Superior temporal gyrus (tissue), 1 donor: ENCODE measurements around the gene LGALS7.
"Not testable (repeated sequence)": the region's sequence is repeated elsewhere in the genome, so short reads cannot be mapped to it uniquely, and the experiment has no call there.

Experiments
- DNase-seq: peaks from one replicate; pipeline ENCODE4 v3.0.0-alpha.2; 2016; ENCODE audit errors: extremely low spot score

LGALS7 gene

GRCh38 chr19:38773469-38774177 lies at the start of gene LGALS7:
Gene LGALS7, minus strand, starts transcription at chr19:38773517. Its CDS starts 25 bp downstream, at chr19:38773492.
- DNase-seq: no peak

GRCh38 chr19:38821230-38821825 lies 48.0 kb upstream of the LGALS7 start:
- not testable (repeated sequence) for DNase-seq

DNA sequence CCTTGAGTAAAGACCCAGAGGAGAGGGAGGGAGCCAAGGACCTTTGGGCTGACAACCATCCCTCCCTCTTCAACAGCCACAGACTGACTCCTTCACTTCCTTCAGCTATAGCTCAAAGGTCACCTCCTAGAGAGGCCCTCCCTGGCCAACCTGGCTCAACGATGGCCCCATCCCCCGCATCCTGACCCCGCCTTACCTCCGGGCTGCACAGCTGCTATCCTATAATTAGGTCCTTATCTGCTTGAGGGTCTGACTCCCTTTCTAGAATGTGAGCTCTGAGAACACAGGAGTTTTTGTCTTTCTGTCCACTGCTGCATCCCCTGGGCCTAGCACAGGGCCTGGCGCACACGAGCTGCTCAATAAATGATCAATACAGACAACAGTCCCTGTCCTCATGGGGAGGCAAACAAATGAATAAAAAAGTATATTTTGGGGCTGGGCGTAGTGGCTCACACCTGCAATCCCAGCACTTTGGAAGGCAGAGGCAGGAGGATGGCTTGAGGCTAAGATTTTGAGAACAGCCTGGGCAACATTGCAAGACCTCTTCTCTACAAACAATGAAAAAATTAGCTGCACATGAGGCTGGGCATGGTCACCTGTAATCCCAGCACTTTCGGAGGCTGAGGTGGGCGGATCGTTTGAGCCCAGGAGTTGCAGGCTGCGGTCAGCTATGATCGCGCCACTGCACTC lies 46.1 kb upstream of the LGALS7 start:
- DNase-seq: no peak

DNA sequence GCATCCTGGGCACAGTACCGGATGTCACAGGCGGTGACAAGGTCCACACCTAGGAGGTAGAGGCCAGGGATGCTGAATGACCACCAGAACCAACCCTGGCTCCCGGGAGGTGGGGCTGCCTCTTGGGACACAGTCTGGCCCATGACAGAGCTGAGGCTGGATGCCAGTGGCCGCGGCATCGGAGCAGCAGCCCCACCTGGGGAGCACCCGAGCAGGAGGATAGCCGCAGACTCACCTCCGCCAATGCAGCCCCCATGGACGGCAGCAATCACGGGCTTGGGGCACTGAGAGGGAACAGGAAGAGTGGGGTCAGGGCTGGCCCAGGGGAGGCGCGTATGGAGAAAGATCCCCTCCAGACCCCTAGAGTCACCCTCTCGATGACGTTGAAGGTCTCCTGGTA lies 43.8 kb upstream of the LGALS7 start:
- no peak for DNase-seq

DNA sequence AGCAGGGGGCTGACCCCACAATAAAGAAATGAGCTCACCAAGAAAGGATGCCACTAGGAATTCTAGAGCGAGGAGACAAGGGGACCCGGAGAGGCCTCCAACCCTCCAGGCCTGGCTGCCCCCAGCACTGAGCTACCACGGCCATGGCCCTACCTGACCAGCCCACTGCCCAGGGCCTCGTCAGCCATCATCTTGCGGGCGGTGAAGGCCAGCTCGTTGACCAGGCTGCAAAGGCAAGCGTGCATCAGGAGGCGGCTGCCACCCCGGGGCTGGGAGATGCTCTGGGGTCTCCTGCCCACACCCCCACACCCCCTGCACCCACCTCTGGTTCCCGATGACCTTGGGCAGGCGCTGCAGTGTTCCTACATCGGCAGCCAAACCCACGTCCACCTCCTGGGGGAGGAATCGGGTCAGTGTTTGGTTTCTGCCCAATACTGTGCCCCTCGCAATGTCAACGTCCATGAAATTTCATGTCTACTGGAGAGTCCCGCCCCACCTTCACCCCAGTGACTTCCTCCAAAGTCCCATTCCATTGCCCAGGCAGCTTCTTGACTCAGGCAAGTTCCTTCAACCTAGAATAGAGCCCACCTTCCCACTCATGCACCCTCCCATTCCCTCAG lies 42.9 kb upstream of the LGALS7 start:
- DNase-seq: no peak

- no peak for DNase-seq
These were observed 42.0 kb upstream of the LGALS7 start for GRCh38 chr19:38815059-38816001.

DNA sequence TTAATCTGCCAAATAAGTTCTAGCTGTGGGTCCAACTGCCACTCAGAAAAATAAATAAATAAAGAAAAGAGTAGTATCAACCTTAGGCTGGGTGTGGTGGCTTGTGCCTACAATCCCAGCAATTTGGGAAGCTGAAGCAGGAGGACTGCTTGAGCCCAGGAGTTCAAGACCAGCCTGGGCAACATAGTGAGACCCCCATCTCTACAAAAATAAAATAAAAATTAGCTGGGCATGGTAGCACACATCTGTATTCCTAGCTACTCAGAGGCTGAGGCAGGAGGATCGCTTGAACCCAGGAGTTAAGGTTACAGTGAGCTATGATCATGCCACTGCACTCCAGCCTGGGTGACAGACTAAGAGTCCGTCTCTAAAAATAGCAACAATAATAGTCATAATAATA lies 40.6 kb upstream of the LGALS7 start:
- DNase-seq: not testable (repeated sequence)

DNA sequence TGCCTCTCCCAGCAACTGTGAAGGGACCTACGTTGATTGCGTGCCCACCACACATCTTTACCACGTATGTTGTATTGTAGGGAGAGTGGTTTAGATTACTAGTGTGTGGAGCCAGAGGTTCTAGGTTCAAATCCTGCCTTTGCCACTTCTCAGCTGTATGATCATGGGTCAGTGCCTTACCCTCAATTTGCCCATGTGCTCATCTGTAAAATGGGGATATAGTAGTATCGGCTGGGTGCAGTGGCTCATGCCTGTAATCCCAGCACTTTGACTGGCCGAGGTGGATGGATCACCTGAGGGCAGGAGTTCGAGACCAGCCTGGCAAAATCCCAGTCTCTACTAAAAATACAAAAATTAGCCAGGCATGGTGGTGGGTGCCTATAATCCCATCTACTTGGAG lies 40.0 kb upstream of the LGALS7 start:
- DNase-seq: no peak

GRCh38 chr19:38812841-38813320 lies 39.6 kb upstream of the LGALS7 start, which contains the start of gene LGALS4:
Gene LGALS4, minus strand, starts transcription at chr19:38812945. Its CDS starts 59 bp downstream, at chr19:38812886.
- no peak for DNase-seq

- no peak for DNase-seq
These were observed 38.9 kb upstream of the LGALS7 start for GRCh38 chr19:38812009-38812840.

DNA sequence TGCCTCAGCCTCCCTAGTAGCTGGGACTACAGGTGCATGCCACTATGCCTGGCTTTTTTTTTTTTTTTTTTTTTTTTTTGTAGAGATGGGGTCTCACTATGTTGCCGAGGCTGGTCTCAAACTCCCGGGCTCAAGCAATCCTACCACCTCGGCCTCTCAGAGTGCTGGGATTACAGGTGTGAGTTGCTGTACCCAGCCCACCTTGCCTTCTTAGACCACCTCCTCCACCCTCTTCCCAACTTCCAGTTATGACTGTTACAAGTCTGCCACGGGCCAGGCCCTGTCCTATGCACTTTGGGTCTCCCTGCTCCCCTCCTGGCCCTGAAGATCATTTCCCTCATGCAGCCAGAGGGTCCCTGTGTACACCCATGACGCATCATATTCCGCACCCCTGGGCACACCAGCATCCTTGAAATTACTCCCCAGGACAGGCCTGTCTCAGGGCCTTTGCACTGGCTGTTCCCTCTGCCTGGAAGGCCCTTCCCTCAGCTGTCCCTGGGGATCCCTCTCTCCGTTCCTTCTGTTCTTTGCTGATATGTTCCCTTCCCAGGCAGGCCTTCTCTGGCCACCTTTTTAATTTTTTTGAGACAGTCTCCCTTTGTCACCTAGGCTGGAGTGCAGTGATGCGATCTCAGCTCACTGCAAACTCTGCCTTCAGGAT lies 36.4 kb upstream of the LGALS7 start:
- no peak for DNase-seq

DNA sequence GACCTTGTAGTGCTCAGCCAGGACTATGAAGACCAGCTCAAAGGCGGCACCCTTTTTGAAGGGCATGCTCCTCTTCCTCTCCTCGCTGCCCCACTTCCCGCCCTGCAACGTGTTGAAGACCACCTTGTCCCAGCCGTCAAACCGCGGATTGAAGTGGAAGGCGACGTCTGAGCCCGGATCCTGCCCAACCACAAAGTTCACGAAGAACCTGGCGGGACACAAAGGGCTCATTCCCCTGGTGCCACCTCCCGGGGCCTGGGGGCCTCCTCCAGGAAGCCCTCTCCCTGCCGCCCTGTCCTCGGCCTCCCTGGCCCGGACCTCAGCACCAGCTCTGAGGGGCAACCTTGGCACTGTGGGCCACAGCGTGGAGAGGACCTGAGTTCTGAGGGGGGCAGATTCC lies 35.4 kb upstream of the LGALS7 start:
- no peak for DNase-seq

- DNase-seq: not testable (repeated sequence)
These were observed 34.2 kb upstream of the LGALS7 start for GRCh38 chr19:38807374-38808098.

- DNase-seq: no peak
These were observed 33.1 kb upstream of the LGALS7 start for GRCh38 chr19:38806371-38806770.

GRCh38 chr19:38805180-38805579 lies 31.9 kb upstream of the LGALS7 start:
- no peak for DNase-seq

GRCh38 chr19:38803543-38803942 lies 30.2 kb upstream of the LGALS7 start:
- no peak for DNase-seq

DNA sequence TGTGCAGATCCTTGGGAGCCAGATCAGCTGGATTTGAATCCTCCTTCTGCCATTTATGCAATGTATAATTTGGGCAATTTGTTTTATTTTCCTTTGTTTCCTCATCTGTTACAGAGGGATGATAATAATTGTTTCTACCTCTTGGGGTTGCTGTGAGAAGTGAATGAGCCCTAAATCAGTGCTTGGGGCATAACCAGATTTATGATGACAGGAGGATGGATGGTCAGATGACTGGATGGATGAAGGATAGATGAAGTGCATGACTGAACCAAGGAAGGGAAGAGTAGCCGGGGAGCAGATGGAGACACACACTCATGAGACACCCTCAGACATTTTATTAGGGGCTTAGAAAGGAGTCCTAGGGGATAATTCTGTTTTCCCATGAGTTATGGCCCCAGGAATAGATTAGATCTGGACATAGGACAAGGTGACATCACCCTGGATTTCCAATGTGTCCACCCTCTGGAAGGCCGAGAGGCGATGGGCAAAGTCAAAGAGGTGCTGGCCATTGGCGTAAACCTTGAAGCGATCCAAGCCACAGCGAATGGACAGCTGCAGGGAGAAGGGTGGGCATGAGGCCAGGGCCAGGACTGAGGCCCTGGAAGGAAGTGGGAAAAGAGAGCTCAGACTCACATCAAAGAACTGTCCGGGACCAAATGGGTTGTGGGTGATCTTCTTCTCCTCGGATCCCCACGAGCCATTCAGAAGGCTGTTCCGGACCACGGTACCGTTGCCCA lies 28.2 kb upstream of the LGALS7 start:
- no peak for DNase-seq
